ENCODE measurements around the gene KBTBD12. TPM values are rescaled to one million over a fixed set of nuclear protein-coding genes. Genes with fewer than 3 reads are reported as not detected.

Gene KBTBD12
- total RNA-seq, 1 donor = under 0.01 TPM

- no peak overlapping the region for H3K4me3 ChIP-seq (ENCODE audit: low read depth, low read length)
- DNase-seq (ENCODE audit: low read depth) = no peak
- TF ChIP-seq CTCF (IDR thresholded peaks at IDR 0.05; ENCODE audit: insufficient read depth, low read length) = no peak
Observed at GRCh38 chr3:127992127-127992526, 77.1 kb downstream of the KBTBD12 start.

GRCh38 chr3:127994011-127994410 is 79.0 kb downstream of the KBTBD12 start:
- H3K4me3 ChIP-seq (ENCODE audit: low read depth, low read length) = no peak overlapping the region
- no peak for TF ChIP-seq CTCF (IDR thresholded peaks at IDR 0.05; ENCODE audit: insufficient read depth, low read length)
- DNase-seq (ENCODE audit: low read depth) = no peak

- TF ChIP-seq CTCF (IDR thresholded peaks at IDR 0.05; ENCODE audit: insufficient read depth, low read length) = no peak
- DNase-seq (ENCODE audit: low read depth) = no peak
- no peak overlapping the region for H3K4me3 ChIP-seq (ENCODE audit: low read depth, low read length)
Observed at GRCh38 chr3:127997016-127997415, 82.0 kb downstream of the KBTBD12 start.

GRCh38 chr3:127997961-127998360 is 82.9 kb downstream of the KBTBD12 start:
- DNase-seq (ENCODE audit: low read depth) = no peak
- no peak overlapping the region for H3K4me3 ChIP-seq (ENCODE audit: low read depth, low read length)
- no peak for TF ChIP-seq CTCF (IDR thresholded peaks at IDR 0.05; ENCODE audit: insufficient read depth, low read length)

DNA sequence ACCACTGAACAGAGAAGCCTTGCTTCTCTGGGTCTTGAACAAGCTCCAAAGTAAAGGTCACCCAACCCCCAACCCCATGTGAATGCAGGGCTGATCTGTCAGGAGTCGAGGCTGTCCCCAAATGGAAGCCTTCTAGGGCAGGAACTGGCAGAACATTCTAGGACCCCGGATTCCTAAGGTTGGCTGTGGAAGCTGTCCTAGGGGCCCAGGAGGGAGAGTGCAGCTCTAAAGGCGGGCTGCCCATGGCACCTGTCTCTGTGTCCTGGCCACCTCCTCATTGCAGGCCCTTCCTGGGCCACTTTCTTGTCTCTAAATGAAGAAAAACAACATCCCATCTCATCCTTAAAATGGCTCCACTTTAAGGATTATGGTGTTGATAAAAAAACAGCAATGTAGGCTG is 83.6 kb downstream of the KBTBD12 start:
- DNase-seq (ENCODE audit: low read depth) = no peak
- TF ChIP-seq CTCF (IDR thresholded peaks at IDR 0.05; ENCODE audit: insufficient read depth, low read length) = no peak
- no peak overlapping the region for H3K4me3 ChIP-seq (ENCODE audit: low read depth, low read length)

DNA sequence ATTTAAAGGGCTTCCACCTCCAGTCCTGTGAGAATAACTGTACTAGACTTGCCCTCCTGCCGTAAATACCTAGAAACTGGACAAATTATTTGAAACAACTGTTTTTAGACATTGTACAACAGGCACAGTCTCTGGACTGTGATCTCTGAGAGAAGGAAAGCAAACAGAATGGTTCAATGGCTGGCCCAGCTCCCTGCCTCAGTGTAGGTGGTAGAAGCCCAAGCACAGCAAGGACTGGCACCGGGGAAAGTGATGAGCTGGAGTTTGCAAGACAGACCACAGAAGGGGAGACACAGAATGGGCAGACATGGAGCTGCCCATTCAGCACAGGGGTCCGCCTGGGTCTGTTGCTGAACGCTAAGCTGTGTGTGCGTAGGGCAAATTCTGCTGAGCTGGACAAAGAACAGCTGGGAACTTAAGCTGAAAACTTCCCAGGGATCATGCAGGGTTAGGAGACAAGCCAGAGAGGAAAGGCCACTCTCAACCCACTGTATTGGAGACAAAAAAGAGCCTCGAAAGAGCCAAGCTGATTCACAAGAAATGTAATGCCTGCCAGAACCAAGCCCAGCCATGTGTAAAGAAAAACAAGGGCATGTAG is 84.6 kb downstream of the KBTBD12 start:
- DNase-seq (ENCODE audit: low read depth) = peak; percentile 11
- no peak overlapping the region for H3K4me3 ChIP-seq (ENCODE audit: low read depth, low read length)
- TF ChIP-seq CTCF (IDR thresholded peaks at IDR 0.05; ENCODE audit: insufficient read depth, low read length) = no peak

- no peak for TF ChIP-seq CTCF (IDR thresholded peaks at IDR 0.05; ENCODE audit: insufficient read depth, low read length)
- H3K4me3 ChIP-seq (ENCODE audit: low read depth, low read length) = no peak overlapping the region
- no peak for DNase-seq (ENCODE audit: low read depth)
Observed at GRCh38 chr3:128001576-128001975, 86.5 kb downstream of the KBTBD12 start.
